T-helper 17 cell (primary cell): ENCODE data around the gene VSTM4. TPM values are rescaled to one million over a fixed set of nuclear protein-coding genes. Genes with fewer than 3 reads are reported as not detected.

Experiments
- ATAC-seq: fragments of 150-1000 bp; cut with Tn5 transposase; 2 replicates; pipeline ENCODE4 v1.10.0; 2021; ENCODE audit warnings: mild to moderate bottlenecking, moderate library complexity
- DNase-seq, 3 donors: peaks; one replicate each; pipeline versions ENCODE4 v3.0.0 to v3.0.0-alpha.2; 2020 to 2021
- H3K9me3 ChIP-seq: one replicate; pipeline ENCODE4 v1.7.0; 2013; ENCODE audit warnings: low read length, mild to moderate bottlenecking; ENCODE audit not compliant: control insufficient read depth, poor library complexity, severe bottlenecking
- H3K27ac Mint-ChIP-seq: one replicate; pipeline ENCODE4 v1.8.0; 2022; ENCODE audit warnings: mild to moderate bottlenecking, moderate library complexity, mixed read lengths
- H3K27me3 Mint-ChIP-seq: one replicate; pipeline ENCODE4 v1.8.0; 2022; ENCODE audit warnings: mixed read lengths
- H3K36me3 Mint-ChIP-seq: one replicate; pipeline ENCODE4 v1.8.0; 2022; ENCODE audit warnings: low read depth, mixed read lengths
- H3K4me1 Mint-ChIP-seq: one replicate; pipeline ENCODE4 v1.8.0; 2022; ENCODE audit warnings: mild to moderate bottlenecking, mixed read lengths
- H3K4me3 Mint-ChIP-seq: one replicate; pipeline ENCODE4 v1.8.0; 2022; ENCODE audit warnings: mild to moderate bottlenecking, moderate library complexity, mixed read lengths
- total RNA-seq, 4 donors: library from RNA in 2 of 4; stranded (reverse) in 2 of 4; gene quantifications; one replicate each; pipeline ENCODE4 v1.2.3 and lab custom pipeline; 2022 to 2026

VSTM4 gene
- total RNA-seq (not detected), total RNA-seq (lab: John Stamatoyannopoulos, UW) (0 to 0.08 reads per million in 2 donors)

DNA sequence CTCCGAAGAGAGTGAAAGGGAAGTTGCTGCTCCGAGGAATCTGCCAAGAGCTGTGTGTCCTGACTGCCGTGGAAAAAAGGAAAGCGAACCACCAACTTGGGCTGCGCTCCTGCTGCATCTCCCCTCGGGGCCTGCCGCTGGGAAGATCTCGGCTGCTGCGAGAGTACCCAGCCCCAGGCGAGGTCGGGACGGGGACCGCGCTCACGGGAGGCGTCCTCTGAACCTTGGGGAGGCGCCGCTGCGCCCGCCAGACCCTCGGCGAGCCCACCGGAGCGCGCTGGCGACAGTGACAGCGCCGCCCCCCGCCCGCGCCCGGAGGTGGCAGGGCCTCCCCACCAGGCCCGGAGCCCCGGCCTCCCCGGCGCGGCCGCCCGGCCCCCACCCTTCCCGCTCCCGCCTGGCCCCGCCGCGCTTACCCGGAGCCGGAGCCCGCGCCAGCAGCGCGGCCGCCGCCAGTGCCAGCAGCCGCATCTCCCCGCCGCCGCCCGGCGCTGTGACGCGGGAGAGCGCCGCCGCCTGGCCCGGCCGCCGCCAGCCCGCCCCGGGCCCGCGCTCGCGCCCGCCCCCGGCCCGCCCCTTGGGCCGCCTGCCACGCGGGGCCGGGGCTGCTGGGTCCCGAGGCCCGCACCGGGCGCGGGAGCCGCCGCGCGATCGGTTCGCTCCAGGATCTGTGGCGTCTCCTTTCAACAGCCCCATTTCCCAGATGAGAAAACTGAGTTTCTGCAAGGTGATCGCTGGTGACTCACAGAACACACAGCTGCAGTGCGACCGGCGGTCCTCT is at the start of gene VSTM4:
Gene VSTM4, minus strand, starts transcription at position 508 of the 781 bp plus-strand sequence. Its CDS starts 37 bp downstream, at position 471.
- H3K4me3 Mint-ChIP-seq = peak within 1 kb of the TSS; percentile 78
- no peak for DNase-seq
- H3K36me3 Mint-ChIP-seq = no peaks in the 10 kb centered on the region
- peaks cover 2% of the 10 kb centered on the region for H3K4me1 Mint-ChIP-seq
- H3K27me3 Mint-ChIP-seq = peaks cover 38% of the 10 kb centered on the region
- H3K27ac Mint-ChIP-seq = no peak within 1 kb of the TSS
- peak; percentile 62 for ATAC-seq
- H3K9me3 ChIP-seq = no peaks in the 10 kb centered on the region

DNA sequence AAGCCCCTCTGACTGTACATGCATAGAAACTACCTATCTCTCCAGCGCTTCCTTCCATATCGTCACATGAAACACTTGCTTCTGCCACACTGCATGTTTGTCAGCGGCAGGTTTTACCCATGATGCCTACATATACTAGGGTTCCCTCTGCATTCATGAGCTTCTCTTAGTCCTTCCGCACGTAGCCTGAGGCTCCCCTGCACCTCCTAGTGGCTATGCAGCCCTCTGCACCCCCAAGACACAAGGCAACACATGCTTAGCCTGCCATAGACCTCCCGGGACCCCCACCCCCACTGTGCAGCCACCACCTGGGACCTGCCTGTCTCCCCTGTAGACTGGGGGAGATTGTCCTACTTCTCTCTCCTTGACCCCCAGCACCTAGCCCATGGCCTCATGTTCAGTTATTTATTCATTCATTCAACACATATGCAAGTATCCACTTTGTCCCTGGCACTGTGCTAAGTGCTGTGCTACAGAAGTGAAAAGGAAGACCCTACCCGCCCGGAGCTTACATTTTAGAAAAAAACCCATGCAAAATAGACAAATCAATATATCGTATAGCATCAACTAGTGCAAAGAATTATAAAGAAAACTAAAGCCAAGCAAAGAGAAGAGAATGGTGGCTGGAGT is 49.4 kb upstream of the VSTM4 start:
- DNase-seq = no peak
- H3K27me3 Mint-ChIP-seq = no peaks in the 10 kb centered on the region
- peaks cover 29% of the 10 kb centered on the region for H3K4me1 Mint-ChIP-seq
- H3K36me3 Mint-ChIP-seq = peaks cover 13% of the 10 kb centered on the region
- no peaks in the 10 kb centered on the region for H3K9me3 ChIP-seq
- ATAC-seq = peak; percentile 87
- H3K27ac Mint-ChIP-seq = peak overlapping the region; percentile 91
- no peak overlapping the region for H3K4me3 Mint-ChIP-seq

- Mint-ChIP-seq H3K4me3 (no peak overlapping the region), H3K27ac (peak overlapping the region; percentile 91), H3K27me3 (no peaks in the 10 kb centered on the region), H3K36me3 (peaks cover 13% of the 10 kb centered on the region), H3K4me1 (peaks cover 26% of the 10 kb centered on the region)
- H3K9me3 ChIP-seq = no peaks in the 10 kb centered on the region
- ATAC-seq (no peak), DNase-seq (no peak)
These were observed 48.4 kb upstream of the VSTM4 start for GRCh38 chr10:49163741-49164140.

GRCh38 chr10:49162761-49163310 is 47.5 kb upstream of the VSTM4 start:
- Mint-ChIP-seq H3K27ac (no peak overlapping the region), H3K36me3 (peaks cover 10% of the 10 kb centered on the region), H3K4me1 (peaks cover 26% of the 10 kb centered on the region), H3K4me3 (no peak overlapping the region), H3K27me3 (no peaks in the 10 kb centered on the region)
- ATAC-seq = no peak
- no peaks in the 10 kb centered on the region for H3K9me3 ChIP-seq
- DNase-seq = no peak

- peaks cover 10% of the 10 kb centered on the region for H3K36me3 Mint-ChIP-seq
- ATAC-seq = no peak
- peaks cover 33% of the 10 kb centered on the region for H3K4me1 Mint-ChIP-seq
- no peak for DNase-seq
- H3K9me3 ChIP-seq = no peaks in the 10 kb centered on the region
- H3K27ac Mint-ChIP-seq = no peak overlapping the region
- no peaks in the 10 kb centered on the region for H3K27me3 Mint-ChIP-seq
- H3K4me3 Mint-ChIP-seq = no peak overlapping the region
These were observed 46.7 kb upstream of the VSTM4 start for GRCh38 chr10:49162063-49162462.

DNA sequence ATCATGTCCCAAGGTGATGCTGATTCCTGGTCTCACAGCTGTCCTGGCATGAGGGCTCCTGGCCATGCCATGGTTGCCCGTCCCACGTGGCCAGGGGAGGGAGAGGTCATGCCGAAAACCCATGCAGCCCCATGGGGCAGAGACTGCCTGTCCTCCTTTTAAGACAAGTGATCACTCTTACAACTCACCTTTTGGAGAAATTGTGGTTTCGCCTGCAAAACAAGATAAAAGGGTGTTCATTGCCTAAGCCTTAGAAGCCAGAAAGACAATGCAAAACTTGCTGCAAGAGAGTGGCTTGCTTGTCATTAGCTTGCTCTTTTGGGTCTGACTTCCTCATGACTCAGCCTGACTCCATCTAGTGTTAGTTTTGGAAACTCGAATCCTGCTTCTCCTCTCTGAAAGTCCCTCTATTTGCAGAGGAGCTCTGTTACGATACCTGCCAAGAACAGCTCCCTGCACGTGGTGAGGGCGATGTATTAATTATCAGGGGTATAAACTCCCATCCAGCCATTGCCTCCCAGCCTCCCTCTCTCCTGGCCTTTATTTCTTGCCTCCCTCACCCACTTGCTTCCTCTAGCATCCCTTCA is 46.2 kb upstream of the VSTM4 start:
- DNase-seq = no peak
- ATAC-seq = no peak
- peaks cover 9% of the 10 kb centered on the region for H3K36me3 Mint-ChIP-seq
- no peaks in the 10 kb centered on the region for H3K27me3 Mint-ChIP-seq
- H3K4me3 Mint-ChIP-seq = no peak overlapping the region
- H3K27ac Mint-ChIP-seq = no peak overlapping the region
- no peaks in the 10 kb centered on the region for H3K9me3 ChIP-seq
- peaks cover 34% of the 10 kb centered on the region for H3K4me1 Mint-ChIP-seq

GRCh38 chr10:49160814-49161213 is 45.5 kb upstream of the VSTM4 start:
- ATAC-seq (no peak), DNase-seq (no peak)
- H3K27me3 Mint-ChIP-seq = no peaks in the 10 kb centered on the region
- no peaks in the 10 kb centered on the region for H3K9me3 ChIP-seq
- peaks cover 6% of the 10 kb centered on the region for H3K36me3 Mint-ChIP-seq
- no peak overlapping the region for H3K27ac Mint-ChIP-seq
- H3K4me3 Mint-ChIP-seq = no peak overlapping the region
- peaks cover 34% of the 10 kb centered on the region for H3K4me1 Mint-ChIP-seq

DNA sequence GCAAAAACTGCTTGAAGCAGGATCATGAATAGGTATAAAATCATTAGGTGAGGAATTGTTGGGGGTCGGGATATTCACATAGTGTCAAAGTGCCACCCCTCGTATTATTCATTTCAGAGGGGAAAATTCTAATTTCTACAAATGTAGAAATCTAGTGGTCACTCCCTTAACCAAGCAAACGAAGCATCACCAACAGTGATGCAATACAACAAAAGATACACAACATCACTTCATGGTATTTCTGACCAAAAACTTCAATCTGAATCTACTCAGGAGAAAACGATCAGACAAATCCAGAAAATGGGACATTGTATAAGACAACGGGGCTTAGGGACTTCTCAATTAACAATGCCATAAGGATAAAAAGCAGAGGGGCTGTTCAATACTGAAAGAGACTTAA is 44.8 kb upstream of the VSTM4 start:
- no peaks in the 10 kb centered on the region for H3K9me3 ChIP-seq
- H3K4me1 Mint-ChIP-seq = peaks cover 34% of the 10 kb centered on the region
- DNase-seq = no peak
- H3K27ac Mint-ChIP-seq = no peak overlapping the region
- H3K27me3 Mint-ChIP-seq = no peaks in the 10 kb centered on the region
- peaks cover 10% of the 10 kb centered on the region for H3K36me3 Mint-ChIP-seq
- no peak for ATAC-seq
- H3K4me3 Mint-ChIP-seq = no peak overlapping the region

DNA sequence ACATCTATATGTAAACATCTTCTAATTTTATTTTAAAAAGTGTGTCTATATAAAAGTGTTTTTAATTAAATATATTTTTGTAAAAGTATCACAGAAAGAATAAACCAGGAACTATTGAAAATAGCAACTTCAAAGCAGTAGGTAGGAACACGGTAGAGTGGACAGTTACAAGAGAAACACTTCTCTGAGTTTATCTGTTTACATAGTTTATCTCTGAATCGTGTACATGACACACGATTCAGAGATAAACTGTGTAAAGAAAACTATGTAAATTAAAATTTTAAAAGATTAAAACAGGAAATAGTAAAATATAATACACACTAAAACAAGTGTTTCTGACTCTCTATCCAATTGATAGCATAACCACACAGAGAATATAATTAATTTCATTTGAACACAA is 43.6 kb upstream of the VSTM4 start:
- Mint-ChIP-seq H3K36me3 (peaks cover 10% of the 10 kb centered on the region), H3K4me3 (no peak overlapping the region), H3K4me1 (peaks cover 22% of the 10 kb centered on the region), H3K27ac (no peak overlapping the region), H3K27me3 (no peaks in the 10 kb centered on the region)
- DNase-seq (no peak), ATAC-seq (no peak)
- no peaks in the 10 kb centered on the region for H3K9me3 ChIP-seq

GRCh38 chr10:49158404-49158803 is 43.1 kb upstream of the VSTM4 start:
- ATAC-seq (no peak), DNase-seq (no peak)
- no peaks in the 10 kb centered on the region for H3K9me3 ChIP-seq
- no peak overlapping the region for H3K4me3 Mint-ChIP-seq
- H3K27me3 Mint-ChIP-seq = no peaks in the 10 kb centered on the region
- no peak overlapping the region for H3K27ac Mint-ChIP-seq
- H3K36me3 Mint-ChIP-seq = peaks cover 10% of the 10 kb centered on the region
- H3K4me1 Mint-ChIP-seq = peaks cover 21% of the 10 kb centered on the region

DNA sequence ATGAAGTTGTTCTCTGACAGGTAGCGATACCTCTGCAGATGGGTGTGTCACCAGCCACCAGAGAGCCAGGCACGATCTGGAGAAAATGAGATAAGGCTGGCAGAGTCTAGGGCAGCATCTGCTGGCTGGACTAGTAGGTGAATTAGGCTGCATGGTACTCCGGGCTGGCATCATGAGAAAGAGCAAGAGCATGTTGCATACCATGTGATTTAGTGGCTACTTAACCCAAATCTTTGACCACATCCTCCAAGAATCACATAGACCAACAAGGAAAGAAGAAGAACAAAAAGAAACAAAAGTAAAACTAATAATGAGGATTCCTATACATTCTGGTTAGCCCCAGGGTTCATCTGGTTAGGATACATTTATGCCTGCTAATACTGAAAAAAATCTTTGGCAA is 41.9 kb upstream of the VSTM4 start:
- Mint-ChIP-seq H3K27me3 (no peaks in the 10 kb centered on the region), H3K36me3 (peaks cover 8% of the 10 kb centered on the region), H3K4me1 (peaks cover 19% of the 10 kb centered on the region), H3K27ac (no peak overlapping the region), H3K4me3 (no peak overlapping the region)
- ATAC-seq (no peak), DNase-seq (no peak)
- H3K9me3 ChIP-seq = no peaks in the 10 kb centered on the region

- ATAC-seq (no peak), DNase-seq (no peak)
- peaks cover 16% of the 10 kb centered on the region for H3K4me1 Mint-ChIP-seq
- no peak overlapping the region for H3K27ac Mint-ChIP-seq
- no peak overlapping the region for H3K4me3 Mint-ChIP-seq
- H3K9me3 ChIP-seq = no peaks in the 10 kb centered on the region
- H3K27me3 Mint-ChIP-seq = no peaks in the 10 kb centered on the region
- peaks cover 3% of the 10 kb centered on the region for H3K36me3 Mint-ChIP-seq
These were observed 39.3 kb upstream of the VSTM4 start for GRCh38 chr10:49154641-49155040.

DNA sequence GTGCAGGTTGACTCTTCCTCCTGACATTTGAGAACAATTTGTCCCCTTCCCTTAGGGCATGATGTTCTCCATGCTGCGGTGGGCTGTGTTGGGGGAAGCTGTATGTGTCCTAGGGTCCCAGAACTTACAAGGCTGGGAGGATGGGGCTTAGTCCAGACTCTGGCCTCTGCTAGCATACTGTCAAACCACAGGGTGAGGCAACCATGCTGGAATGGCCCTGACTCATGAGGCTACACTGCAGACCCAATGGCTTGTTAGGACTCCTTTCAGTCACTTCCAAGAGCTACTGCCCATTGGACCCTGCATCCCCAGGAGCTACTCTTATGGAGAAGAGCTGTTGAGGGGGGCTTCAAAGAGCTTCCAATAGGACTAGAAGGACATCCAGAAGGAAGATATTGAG is 38.6 kb upstream of the VSTM4 start:
- DNase-seq = no peak
- peaks cover 3% of the 10 kb centered on the region for H3K36me3 Mint-ChIP-seq
- no peaks in the 10 kb centered on the region for H3K27me3 Mint-ChIP-seq
- H3K4me3 Mint-ChIP-seq = no peak overlapping the region
- H3K4me1 Mint-ChIP-seq = peaks cover 16% of the 10 kb centered on the region
- H3K27ac Mint-ChIP-seq = no peak overlapping the region
- ATAC-seq = no peak
- H3K9me3 ChIP-seq = no peaks in the 10 kb centered on the region
